HEK293 (cell line): Measurements from ENCODE around the gene PDE3B.

Experiments used
- CTCF ChIA-PET: fragments of 350-600 bp; formaldehyde crosslinking; extraction: SDS; loops from one replicate; lab custom pipeline; 2021; ENCODE audit warnings: antibody characterized with exemption; lab: Yijun Ruan, JAX
- POLR2A ChIA-PET: fragments of 300-600 bp; formaldehyde crosslinking; extraction: SDS; loops from one replicate; lab custom pipeline; 2020; ENCODE audit warnings: antibody characterized with exemption, inconsistent platforms; lab: Yijun Ruan, JAX
- H3K27ac ChIP-seq: fragments of 200-500 bp; sonication (Bioruptor generic); 2 replicates; pipeline ENCODE4 v1.5.1; 2014; ENCODE audit warnings: low read depth, low read length, control low read depth, inconsistent platforms; ENCODE audit errors: extremely low read depth
- H3K36me3 ChIP-seq, 2 experiments: fragments of 200-500 bp in 1 of 2; sonication (Bioruptor generic) in 1 of 2; 1 replicate in 1 of 2; 2 replicates in 1 of 2; pipeline ENCODE4 v1.5.1; 2014 to 2017; ENCODE audit warnings: inconsistent platforms in 2 of 2, low read length in 2 of 2; ENCODE audit not compliant: control insufficient read depth in 2 of 2, insufficient read depth in 1 of 2
- H3K4me1 ChIP-seq: fragments of 200-500 bp; sonication (Bioruptor generic); 2 replicates; pipeline ENCODE4 v1.5.1; 2014; ENCODE audit warnings: mild to moderate bottlenecking, low read length, inconsistent platforms; ENCODE audit not compliant: control insufficient read depth, insufficient read depth
- H3K4me3 ChIP-seq: 2 replicates; pipeline ENCODE4 v1.5.1; 2011; ENCODE audit warnings: low read depth, mild to moderate bottlenecking, control low read depth, low read length, moderate library complexity
- H3K9me3 ChIP-seq: fragments of 200-500 bp; sonication (Bioruptor generic); 2 replicates; pipeline ENCODE4 v1.5.1; 2014; ENCODE audit warnings: low read depth, low read length, inconsistent platforms; ENCODE audit not compliant: control insufficient read depth, insufficient read depth
- GLI4 ChIP-seq: fragments of 450-650 bp; formaldehyde crosslinking; IDR thresholded peaks from 2 replicates; pipeline ENCODE4 v1.5.1; 2016; ENCODE audit warnings: missing biosample characterization, missing genetic modification characterization
- HIC1 ChIP-seq: fragments of 450-650 bp; formaldehyde crosslinking; IDR thresholded peaks from 2 replicates; pipeline ENCODE4 v1.5.1; 2016; ENCODE audit warnings: missing biosample characterization, missing genetic modification characterization
- IKZF3 ChIP-seq: fragments of 450-650 bp; IDR thresholded peaks from 2 replicates; pipeline ENCODE4 v1.5.0; 2018; ENCODE audit warnings: missing biosample characterization, mild to moderate bottlenecking, missing genetic modification characterization, moderate library complexity
- KLF8 ChIP-seq: fragments of 450-650 bp; formaldehyde crosslinking; IDR thresholded peaks from 2 replicates; pipeline ENCODE4 v1.5.1; 2016; ENCODE audit warnings: missing biosample characterization, missing genetic modification characterization
- PRDM10 ChIP-seq: fragments of 450-650 bp; formaldehyde crosslinking; IDR thresholded peaks from 2 replicates; pipeline ENCODE4 v1.5.1; 2016; ENCODE audit warnings: missing biosample characterization, missing genetic modification characterization
- SP7 ChIP-seq: fragments of 450-650 bp; formaldehyde crosslinking; IDR thresholded peaks from 2 replicates; pipeline ENCODE4 v1.5.1; 2016; ENCODE audit warnings: missing biosample characterization, missing genetic modification characterization
- WT1 ChIP-seq: fragments of 450-650 bp; formaldehyde crosslinking; IDR thresholded peaks from 2 replicates; pipeline ENCODE4 v1.5.1; 2016; ENCODE audit warnings: missing biosample characterization, missing genetic modification characterization
- ZBTB1 ChIP-seq: fragments of 450-650 bp; formaldehyde crosslinking; IDR thresholded peaks from 2 replicates; pipeline ENCODE4 v1.5.1; 2016; ENCODE audit warnings: missing biosample characterization, missing genetic modification characterization
- ZNF18 ChIP-seq: fragments of 450-650 bp; formaldehyde crosslinking; IDR thresholded peaks from 2 replicates; pipeline ENCODE4 v1.5.1; 2016; ENCODE audit warnings: missing biosample characterization, missing genetic modification characterization
- ZNF2 ChIP-seq: fragments of 450-650 bp; formaldehyde crosslinking; IDR thresholded peaks from 2 replicates; pipeline ENCODE4 v1.5.1; 2016; ENCODE audit warnings: missing biosample characterization, missing genetic modification characterization
- ZNF221 ChIP-seq: fragments of 450-650 bp; formaldehyde crosslinking; IDR thresholded peaks from 2 replicates; pipeline ENCODE4 v1.5.1; 2017; ENCODE audit warnings: missing biosample characterization, missing genetic modification characterization, borderline replicate concordance
- ZNF366 ChIP-seq: fragments of 450-650 bp; formaldehyde crosslinking; conservative IDR thresholded peaks from 2 replicates; pipeline ENCODE4 v1.5.1; 2016; ENCODE audit warnings: missing biosample characterization, missing genetic modification characterization
- ZNF704 ChIP-seq: fragments of 450-650 bp; formaldehyde crosslinking; IDR thresholded peaks from 2 replicates; pipeline ENCODE4 v1.5.1; 2016; ENCODE audit warnings: missing biosample characterization, missing genetic modification characterization
- ZNF791 ChIP-seq: fragments of 450-650 bp; formaldehyde crosslinking; IDR thresholded peaks from 2 replicates; pipeline ENCODE4 v1.5.1; 2016; ENCODE audit warnings: missing biosample characterization, missing genetic modification characterization

Gene PDE3B

GRCh38 chr11:14645015-14645912, 1.7 kb downstream of the PDE3B start:
- POLR2A ChIA-PET, result interaction anchor here (0.7 to 2.1 kb wide), 8 partner anchors 11 to 428 kb away, joined by 3 to 14 read pairs (median 5); partner anchors contain the start of genes CALCB, CYP2R1 and PSMA1
- Histone ChIP-seq H3K36me3 (no peaks in the 10 kb centered on the region), H3K4me1 (no peaks in the 10 kb centered on the region), H3K9me3 (no peaks in the 10 kb centered on the region)
- TF ChIP-seq GLI4 (tag by site-specific recombination) (no peak), HIC1 (tag by site-specific recombination) (no peak), ZNF791 (tag by site-specific recombination) (no peak), ZNF2 (tag by site-specific recombination) (no peak), ZNF18 (tag by site-specific recombination) (no peak), WT1 (tag by site-specific recombination) (0 out of 2 replicates have a peak, but pooled peaks have one; percentile 31), KLF8 (0 out of 2 replicates have a peak, but pooled peaks have one; percentile 19), ZNF221 (tag by site-specific recombination) (no peak), SP7 (no peak), ZNF366 (tag by site-specific recombination) (no peak), IKZF3 (tag by site-specific recombination) (no peak), ZBTB1 (tag by site-specific recombination) (no peak), ZNF704 (tag by site-specific recombination) (no peak), PRDM10 (tag by site-specific recombination) (peak; percentile 55)
- TF ChIP-seq, all 188 proteins: peak for 3
- Histone ChIP-seq H3K27ac (peak overlapping the region; percentile 80; the same call in 1 of the 2 replicates), H3K4me3 (peak overlapping the region; percentile 89)
- CTCF ChIA-PET, result interaction anchor here (0.5 to 1.8 kb wide), 4 partner anchors 8 to 558 kb away, joined by 3 to 6 read pairs (median 4); no protein-coding TSS in a partner anchor
